WTC11 (cell line): ENCODE data around the gene GET4. TPM values are rescaled to one million over a fixed set of nuclear protein-coding genes. Genes with fewer than 3 reads are reported as not detected.
"Not testable (repeated sequence)": the region's sequence is repeated elsewhere in the genome, so short reads cannot be mapped to it uniquely, and the experiment has no call there.

ENCODE experiments used
- ATAC-seq: fragments of 200-7000 bp; cut with Tn5 transposase; 2 replicates; pipeline ENCODE4 v1.10.0; 2021; ENCODE audit warnings: mild to moderate bottlenecking, moderate library complexity
- CTCF ChIA-PET: fragments of 300-600 bp; sonication (Branson Sonifier 250); formaldehyde crosslinking; loops from one replicate; lab custom pipeline; 2021; ENCODE audit warnings: antibody characterized with exemption; lab: Charles Lee
- POLR2A ChIA-PET: fragments of 350-600 bp; sonication (Branson Sonifier 250); formaldehyde crosslinking; loops from one replicate; lab custom pipeline; 2021; ENCODE audit warnings: antibody characterized with exemption; lab: Charles Lee
- DNase-seq: peaks from one replicate; pipeline ENCODE4 v3.0.0; 2021; ENCODE audit warnings: low spot score
- H3K27ac Mint-ChIP-seq: 2 replicates; pipeline ENCODE4 v1.8.0; 2021; ENCODE audit warnings: mixed read lengths
- H3K27me3 Mint-ChIP-seq: 2 replicates; pipeline ENCODE4 v1.8.0; 2021; ENCODE audit warnings: low read depth, mild to moderate bottlenecking, moderate library complexity, mixed read lengths
- H3K36me3 Mint-ChIP-seq: 2 replicates; pipeline ENCODE4 v1.8.0; 2021; ENCODE audit warnings: mixed read lengths
- H3K4me1 Mint-ChIP-seq: 2 replicates; pipeline ENCODE4 v1.8.0; 2022; ENCODE audit warnings: mixed read lengths
- H3K4me3 Mint-ChIP-seq: 2 replicates; pipeline ENCODE4 v1.8.0; 2021; ENCODE audit warnings: mild to moderate bottlenecking, moderate library complexity, mixed read lengths
- H3K9me3 Mint-ChIP-seq: 2 replicates; pipeline ENCODE4 v1.8.0; 2021; ENCODE audit warnings: mixed read lengths
- ETV6 ChIP-seq: sonication (generic); formaldehyde crosslinking; IDR thresholded peaks from 2 replicates; pipeline ENCODE4 v1.8.1; 2022; ENCODE audit warnings: mild to moderate bottlenecking, missing genetic modification reagents
- FOXP1 ChIP-seq: sonication (generic); formaldehyde crosslinking; IDR thresholded peaks from 2 replicates; pipeline ENCODE4 v1.8.0; 2022; ENCODE audit warnings: missing genetic modification reagents, mild to moderate bottlenecking, moderate library complexity, borderline replicate concordance
- NFYB ChIP-seq: sonication (generic); formaldehyde crosslinking; conservative IDR thresholded peaks from 2 replicates; pipeline ENCODE4 v1.8.0; 2022; ENCODE audit warnings: low read depth, missing genetic modification reagents
- RELA ChIP-seq: sonication (generic); formaldehyde crosslinking; IDR thresholded peaks from 2 replicates; pipeline ENCODE4 v1.8.1; 2022; ENCODE audit warnings: missing genetic modification reagents, mild to moderate bottlenecking, borderline replicate concordance
- SP1 ChIP-seq: sonication (generic); formaldehyde crosslinking; conservative IDR thresholded peaks from 2 replicates; pipeline ENCODE4 v1.8.1; 2022; ENCODE audit warnings: missing genetic modification reagents
- ZNF138 ChIP-seq: sonication (generic); formaldehyde crosslinking; conservative IDR thresholded peaks from 2 replicates; pipeline ENCODE4 v1.8.1; 2022; ENCODE audit warnings: mild to moderate bottlenecking, moderate library complexity, missing genetic modification reagents
- ZNF423 ChIP-seq: fragments of 250-450 bp; sonication (Bioruptor Pico); IDR thresholded peaks from 2 replicates; pipeline ENCODE4 v2.1.2; 2022; ENCODE audit warnings: mild to moderate bottlenecking, moderate library complexity
- total RNA-seq: library from RNA; stranded (reverse); gene quantifications from 3 replicates; pipeline ENCODE4 v1.2.3, GENCODE V29; 2021
- TF ChIP-seq, protein P1 (sequence below): fragments of 250-450 bp; sonication (Bioruptor Pico); IDR thresholded peaks from 2 replicates; pipeline ENCODE4 v1.9.0; 2021; ENCODE audit warnings: mild to moderate bottlenecking
- TF ChIP-seq, protein P2 (sequence below): sonication (generic); formaldehyde crosslinking; IDR thresholded peaks from 2 replicates; pipeline ENCODE4 v1.8.0; 2022; ENCODE audit warnings: mild to moderate bottlenecking, missing genetic modification reagents
- TF ChIP-seq, protein P3 (sequence below): sonication (generic); formaldehyde crosslinking; IDR thresholded peaks from 2 replicates; pipeline ENCODE4 v1.8.1; 2022; ENCODE audit warnings: missing genetic modification reagents, borderline replicate concordance
- TF ChIP-seq, protein P4 (sequence below): sonication (generic); formaldehyde crosslinking; IDR thresholded peaks from 2 replicates; pipeline ENCODE4 v1.8.1; 2022; ENCODE audit warnings: mild to moderate bottlenecking, moderate library complexity, missing genetic modification reagents
- TF ChIP-seq, protein P5 (sequence below): sonication (generic); formaldehyde crosslinking; IDR thresholded peaks from 2 replicates; pipeline ENCODE4 v1.8.1; 2022; ENCODE audit warnings: low read depth, mild to moderate bottlenecking, moderate library complexity, missing genetic modification reagents, borderline replicate concordance
- TF ChIP-seq, protein P6 (sequence below): fragments of 200-600 bp; IDR thresholded peaks from 2 replicates; pipeline ENCODE4 v1.8.0; 2022; ENCODE audit warnings: antibody characterized with exemption
- TF ChIP-seq, protein P7 (sequence below): sonication (generic); formaldehyde crosslinking; IDR thresholded peaks from 2 replicates; pipeline ENCODE4 v1.8.1; 2023; ENCODE audit warnings: mild to moderate bottlenecking, moderate library complexity, missing genetic modification reagents
- TF ChIP-seq, protein P8 (sequence below): sonication (generic); formaldehyde crosslinking; IDR thresholded peaks from 2 replicates; pipeline ENCODE4 v1.8.1; 2023; ENCODE audit warnings: mild to moderate bottlenecking, missing genetic modification reagents

Gene GET4
- total RNA-seq, 1 experiment from 2014 or later = 73.0 TPM

DNA sequence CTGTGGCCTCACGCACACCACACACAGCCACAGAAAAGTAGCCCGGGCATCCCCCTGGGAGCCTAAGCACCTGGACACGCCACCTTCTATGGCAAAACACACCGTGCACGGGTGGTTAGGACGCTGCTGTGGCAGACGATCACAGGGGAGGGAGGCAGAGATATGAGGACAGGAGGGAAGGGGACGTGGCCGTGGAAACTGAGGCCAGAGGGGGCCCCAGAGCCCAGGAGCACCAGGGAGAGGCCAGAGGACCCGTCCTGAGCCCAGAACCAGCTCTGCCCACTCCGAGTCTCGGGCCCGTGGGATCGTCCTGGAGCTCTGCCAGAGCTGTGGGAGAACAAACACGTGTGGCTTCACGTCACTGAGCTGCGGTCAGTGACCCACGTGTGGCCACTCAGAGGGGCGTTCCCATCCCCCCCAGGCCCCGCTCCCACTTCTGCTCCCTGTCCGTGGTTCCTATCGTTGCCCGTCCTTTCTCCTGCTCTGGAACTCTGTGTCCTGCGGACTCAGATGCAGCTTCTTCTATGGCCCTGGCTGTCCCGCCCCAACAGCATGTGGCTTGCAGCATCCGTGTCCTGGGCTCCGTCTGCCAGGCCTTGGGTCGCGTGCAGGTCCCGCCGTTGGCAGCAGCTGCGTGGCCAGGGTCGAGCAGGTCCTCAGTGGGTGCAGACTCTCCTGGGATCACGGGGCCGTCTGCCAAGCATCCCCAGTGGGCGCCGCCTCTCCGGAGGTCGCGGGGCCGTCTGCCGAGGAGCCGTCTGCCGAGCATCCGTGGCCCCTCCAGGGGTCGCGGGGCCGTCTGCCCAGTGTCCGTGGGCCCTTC, 31.0 kb downstream of the GET4 start (continued):
- TF ChIP-seq, protein P1, sequence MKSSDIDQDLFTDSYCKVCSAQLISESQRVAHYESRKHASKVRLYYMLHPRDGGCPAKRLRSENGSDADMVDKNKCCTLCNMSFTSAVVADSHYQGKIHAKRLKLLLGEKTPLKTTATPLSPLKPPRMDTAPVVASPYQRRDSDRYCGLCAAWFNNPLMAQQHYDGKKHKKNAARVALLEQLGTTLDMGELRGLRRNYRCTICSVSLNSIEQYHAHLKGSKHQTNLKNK = no peak
- TF ChIP-seq, protein P2, sequence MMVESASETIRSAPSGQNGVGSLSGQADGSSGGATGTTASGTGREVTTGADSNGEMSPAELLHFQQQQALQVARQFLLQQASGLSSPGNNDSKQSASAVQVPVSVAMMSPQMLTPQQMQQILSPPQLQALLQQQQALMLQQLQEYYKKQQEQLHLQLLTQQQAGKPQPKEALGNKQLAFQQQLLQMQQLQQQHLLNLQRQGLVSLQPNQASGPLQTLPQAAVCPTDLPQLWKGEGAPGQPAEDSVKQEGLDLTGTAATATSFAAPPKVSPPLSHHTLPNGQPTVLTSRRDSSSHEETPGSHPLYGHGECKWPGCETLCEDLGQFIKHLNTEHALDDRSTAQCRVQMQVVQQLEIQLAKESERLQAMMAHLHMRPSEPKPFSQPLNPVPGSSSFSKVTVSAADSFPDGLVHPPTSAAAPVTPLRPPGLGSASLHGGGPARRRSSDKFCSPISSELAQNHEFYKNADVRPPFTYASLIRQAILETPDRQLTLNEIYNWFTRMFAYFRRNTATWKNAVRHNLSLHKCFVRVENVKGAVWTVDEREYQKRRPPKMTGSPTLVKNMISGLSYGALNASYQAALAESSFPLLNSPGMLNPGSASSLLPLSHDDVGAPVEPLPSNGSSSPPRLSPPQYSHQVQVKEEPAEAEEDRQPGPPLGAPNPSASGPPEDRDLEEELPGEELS (CRISPR knock-in tag) = no peak
- TF ChIP-seq, protein P3, sequence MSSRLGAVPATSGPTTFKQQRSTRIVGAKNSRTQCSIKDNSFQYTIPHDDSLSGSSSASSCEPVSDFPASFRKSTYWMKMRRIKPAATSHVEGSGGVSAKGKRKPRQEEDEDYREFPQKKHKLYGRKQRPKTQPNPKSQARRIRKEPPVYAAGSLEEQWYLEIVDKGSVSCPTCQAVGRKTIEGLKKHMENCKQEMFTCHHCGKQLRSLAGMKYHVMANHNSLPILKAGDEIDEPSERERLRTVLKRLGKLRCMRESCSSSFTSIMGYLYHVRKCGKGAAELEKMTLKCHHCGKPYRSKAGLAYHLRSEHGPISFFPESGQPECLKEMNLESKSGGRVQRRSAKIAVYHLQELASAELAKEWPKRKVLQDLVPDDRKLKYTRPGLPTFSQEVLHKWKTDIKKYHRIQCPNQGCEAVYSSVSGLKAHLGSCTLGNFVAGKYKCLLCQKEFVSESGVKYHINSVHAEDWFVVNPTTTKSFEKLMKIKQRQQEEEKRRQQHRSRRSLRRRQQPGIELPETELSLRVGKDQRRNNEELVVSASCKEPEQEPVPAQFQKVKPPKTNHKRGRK (CRISPR knock-in tag) = no peak
- TF ChIP-seq, protein P4, sequence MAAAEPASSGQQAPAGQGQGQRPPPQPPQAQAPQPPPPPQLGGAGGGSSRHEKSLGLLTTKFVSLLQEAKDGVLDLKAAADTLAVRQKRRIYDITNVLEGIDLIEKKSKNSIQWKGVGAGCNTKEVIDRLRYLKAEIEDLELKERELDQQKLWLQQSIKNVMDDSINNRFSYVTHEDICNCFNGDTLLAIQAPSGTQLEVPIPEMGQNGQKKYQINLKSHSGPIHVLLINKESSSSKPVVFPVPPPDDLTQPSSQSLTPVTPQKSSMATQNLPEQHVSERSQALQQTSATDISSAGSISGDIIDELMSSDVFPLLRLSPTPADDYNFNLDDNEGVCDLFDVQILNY (CRISPR knock-in tag) = no peak
- TF ChIP-seq, protein P5, sequence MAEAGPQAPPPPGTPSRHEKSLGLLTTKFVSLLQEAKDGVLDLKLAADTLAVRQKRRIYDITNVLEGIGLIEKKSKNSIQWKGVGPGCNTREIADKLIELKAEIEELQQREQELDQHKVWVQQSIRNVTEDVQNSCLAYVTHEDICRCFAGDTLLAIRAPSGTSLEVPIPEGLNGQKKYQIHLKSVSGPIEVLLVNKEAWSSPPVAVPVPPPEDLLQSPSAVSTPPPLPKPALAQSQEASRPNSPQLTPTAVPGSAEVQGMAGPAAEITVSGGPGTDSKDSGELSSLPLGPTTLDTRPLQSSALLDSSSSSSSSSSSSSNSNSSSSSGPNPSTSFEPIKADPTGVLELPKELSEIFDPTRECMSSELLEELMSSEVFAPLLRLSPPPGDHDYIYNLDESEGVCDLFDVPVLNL = no peak
- no peak for TF ChIP-seq ZNF138 (CRISPR knock-in tag)

DNA sequence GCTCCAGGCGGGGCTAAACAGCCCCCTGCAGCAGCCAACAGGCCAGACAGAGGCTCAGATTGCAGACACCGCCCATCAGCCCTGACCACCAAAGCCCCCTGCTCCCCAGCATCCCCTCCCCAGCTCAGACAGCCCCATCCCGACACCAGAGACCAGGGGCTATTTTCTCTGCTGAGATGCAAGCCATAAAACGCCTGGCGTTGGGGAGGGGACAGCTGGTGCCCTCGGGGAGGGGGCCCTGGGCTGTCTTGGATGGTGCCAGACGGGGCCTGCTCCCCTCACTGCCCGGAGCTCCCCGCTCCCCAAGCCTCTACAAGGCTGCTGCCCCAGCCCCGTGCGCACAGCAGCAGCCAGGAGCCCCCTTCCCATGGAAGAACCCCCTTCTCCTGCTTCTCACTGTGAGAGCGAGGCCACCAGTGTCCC, 31.8 kb downstream of the GET4 start:
- Mint-ChIP-seq H3K27ac (no peak overlapping the region), H3K4me1 (0 out of 2 replicates have a peak, but pooled peaks cover 4% of the 10 kb centered on the region), H3K4me3 (no peak overlapping the region), H3K9me3 (no peaks in the 10 kb centered on the region), H3K27me3 (peaks cover 14% of the 10 kb centered on the region), H3K36me3 (no peaks in the 10 kb centered on the region)
- ChIA-PET POLR2A (interaction anchor here (0.6 kb wide), 2 partner anchors 43 to 225 kb away, joined by 3 read pairs; no protein-coding TSS in a partner anchor), CTCF (interaction anchor here (0.8 to 1.7 kb wide), 11 partner anchors 15 to 215 kb away, joined by 3 to 9 read pairs (median 3); no protein-coding TSS in a partner anchor)
- DNase-seq (no peak), ATAC-seq (no peak)
- no peak for TF ChIP-seq NFYB (CRISPR knock-in tag)

DNA sequence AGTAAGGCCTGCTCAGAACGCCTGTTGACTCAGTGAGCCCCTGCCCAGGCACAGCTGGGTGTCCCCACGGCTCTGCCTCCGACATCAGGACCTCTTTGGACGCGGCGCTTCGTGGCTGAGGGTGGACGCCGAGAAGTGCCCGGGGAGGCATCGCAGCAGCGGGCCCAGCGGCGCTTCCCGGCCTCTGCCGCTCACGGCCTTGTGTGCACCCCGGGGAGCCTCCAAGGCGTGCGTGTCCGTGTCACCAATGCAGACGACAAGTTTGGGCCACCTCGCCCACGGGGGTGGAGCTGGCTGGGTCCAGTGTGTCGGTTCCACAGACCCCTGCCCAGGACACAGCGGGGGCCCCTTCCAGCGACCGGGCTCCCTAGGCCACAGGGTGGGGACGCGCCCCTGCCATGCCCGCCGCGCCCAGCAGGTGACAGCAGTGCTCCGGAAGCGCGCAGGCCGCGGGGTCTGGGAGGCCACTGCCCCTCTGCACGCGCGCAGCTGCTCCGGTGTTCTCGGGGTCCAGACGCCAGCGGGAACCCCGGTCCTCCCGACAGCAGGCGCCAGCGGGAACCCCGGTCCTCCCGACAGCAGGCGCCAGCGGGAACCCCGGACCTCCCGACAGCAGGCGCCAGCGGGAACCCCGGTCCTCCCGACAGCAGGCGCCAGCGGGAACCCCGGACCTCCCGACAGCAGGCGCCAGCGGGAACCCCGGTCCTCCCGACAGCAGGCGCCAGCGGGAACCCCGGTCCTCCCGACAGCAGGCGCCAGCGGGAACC, 32.4 kb downstream of the GET4 start:
- DNase-seq = peak; percentile 79
- not testable (repeated sequence) for H3K36me3 Mint-ChIP-seq, H3K27ac Mint-ChIP-seq, H3K9me3 Mint-ChIP-seq, H3K4me3 Mint-ChIP-seq, H3K4me1 Mint-ChIP-seq
- TF ChIP-seq, protein P6, sequence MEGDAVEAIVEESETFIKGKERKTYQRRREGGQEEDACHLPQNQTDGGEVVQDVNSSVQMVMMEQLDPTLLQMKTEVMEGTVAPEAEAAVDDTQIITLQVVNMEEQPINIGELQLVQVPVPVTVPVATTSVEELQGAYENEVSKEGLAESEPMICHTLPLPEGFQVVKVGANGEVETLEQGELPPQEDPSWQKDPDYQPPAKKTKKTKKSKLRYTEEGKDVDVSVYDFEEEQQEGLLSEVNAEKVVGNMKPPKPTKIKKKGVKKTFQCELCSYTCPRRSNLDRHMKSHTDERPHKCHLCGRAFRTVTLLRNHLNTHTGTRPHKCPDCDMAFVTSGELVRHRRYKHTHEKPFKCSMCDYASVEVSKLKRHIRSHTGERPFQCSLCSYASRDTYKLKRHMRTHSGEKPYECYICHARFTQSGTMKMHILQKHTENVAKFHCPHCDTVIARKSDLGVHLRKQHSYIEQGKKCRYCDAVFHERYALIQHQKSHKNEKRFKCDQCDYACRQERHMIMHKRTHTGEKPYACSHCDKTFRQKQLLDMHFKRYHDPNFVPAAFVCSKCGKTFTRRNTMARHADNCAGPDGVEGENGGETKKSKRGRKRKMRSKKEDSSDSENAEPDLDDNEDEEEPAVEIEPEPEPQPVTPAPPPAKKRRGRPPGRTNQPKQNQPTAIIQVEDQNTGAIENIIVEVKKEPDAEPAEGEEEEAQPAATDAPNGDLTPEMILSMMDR = peak; percentile 66
- TF ChIP-seq, protein P5 = peak; percentile 39; the same call in 1 of the 2 replicates
- TF ChIP-seq FOXP1 (CRISPR knock-in tag) (0 out of 2 replicates have a peak, but pooled peaks have one; percentile 37), ZNF423 (CRISPR knock-in tag) (peak; percentile 65), RELA (peak; percentile 70; the same call in 1 of the 2 replicates), ETV6 (0 out of 2 replicates have a peak, but pooled peaks have one; percentile 31), SP1 (CRISPR knock-in tag) (0 out of 2 replicates have a peak, but pooled peaks have one; percentile 40)
- TF ChIP-seq, protein P7, sequence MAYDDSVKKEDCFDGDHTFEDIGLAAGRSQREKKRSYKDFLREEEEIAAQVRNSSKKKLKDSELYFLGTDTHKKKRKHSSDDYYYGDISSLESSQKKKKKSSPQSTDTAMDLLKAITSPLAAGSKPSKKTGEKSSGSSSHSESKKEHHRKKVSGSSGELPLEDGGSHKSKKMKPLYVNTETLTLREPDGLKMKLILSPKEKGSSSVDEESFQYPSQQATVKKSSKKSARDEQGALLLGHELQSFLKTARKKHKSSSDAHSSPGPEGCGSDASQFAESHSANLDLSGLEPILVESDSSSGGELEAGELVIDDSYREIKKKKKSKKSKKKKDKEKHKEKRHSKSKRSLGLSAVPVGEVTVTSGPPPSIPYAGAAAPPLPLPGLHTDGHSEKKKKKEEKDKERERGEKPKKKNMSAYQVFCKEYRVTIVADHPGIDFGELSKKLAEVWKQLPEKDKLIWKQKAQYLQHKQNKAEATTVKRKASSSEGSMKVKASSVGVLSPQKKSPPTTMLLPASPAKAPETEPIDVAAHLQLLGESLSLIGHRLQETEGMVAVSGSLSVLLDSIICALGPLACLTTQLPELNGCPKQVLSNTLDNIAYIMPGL (CRISPR knock-in tag) = 0 out of 2 replicates have a peak, but pooled peaks have one; percentile 19
- TF ChIP-seq, protein P8, sequence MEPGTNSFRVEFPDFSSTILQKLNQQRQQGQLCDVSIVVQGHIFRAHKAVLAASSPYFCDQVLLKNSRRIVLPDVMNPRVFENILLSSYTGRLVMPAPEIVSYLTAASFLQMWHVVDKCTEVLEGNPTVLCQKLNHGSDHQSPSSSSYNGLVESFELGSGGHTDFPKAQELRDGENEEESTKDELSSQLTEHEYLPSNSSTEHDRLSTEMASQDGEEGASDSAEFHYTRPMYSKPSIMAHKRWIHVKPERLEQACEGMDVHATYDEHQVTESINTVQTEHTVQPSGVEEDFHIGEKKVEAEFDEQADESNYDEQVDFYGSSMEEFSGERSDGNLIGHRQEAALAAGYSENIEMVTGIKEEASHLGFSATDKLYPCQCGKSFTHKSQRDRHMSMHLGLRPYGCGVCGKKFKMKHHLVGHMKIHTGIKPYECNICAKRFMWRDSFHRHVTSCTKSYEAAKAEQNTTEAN (CRISPR knock-in tag) = 0 out of 2 replicates have a peak, but pooled peaks have one; percentile 30
- CTCF ChIA-PET = interaction anchor here (0.6 to 1.7 kb wide), 13 partner anchors 14 to 215 kb away, joined by 3 to 9 read pairs (median 3); no protein-coding TSS in a partner anchor
- ATAC-seq = peak; percentile 88
- peaks cover 14% of the 10 kb centered on the region for H3K27me3 Mint-ChIP-seq
- POLR2A ChIA-PET = interaction anchor here (0.6 to 1.3 kb wide), 3 partner anchors 43 to 226 kb away, joined by 3 read pairs; no protein-coding TSS in a partner anchor
